Hepatocyte (in vitro differentiated cells): ENCODE data around the gene HLA-F. TPM values are rescaled to one million over a fixed set of nuclear protein-coding genes. Genes with fewer than 3 reads are reported as not detected.

Source experiments
- DNase-seq: peaks from one replicate; pipeline ENCODE4 v3.0.0-alpha.2; 2016; ENCODE audit warnings: low spot score
- H2AFZ ChIP-seq: fragments of 200-600 bp; sonication (generic); 2 replicates; pipeline ENCODE4 v1.6.0; 2016; ENCODE audit warnings: antibody characterized with exemption, mild to moderate bottlenecking
- H3K27ac ChIP-seq: fragments of 200-600 bp; sonication (generic); 2 replicates; pipeline ENCODE4 v1.5.1; 2016; ENCODE audit warnings: mild to moderate bottlenecking
- H3K27me3 ChIP-seq: fragments of 200-600 bp; sonication (generic); 2 replicates; pipeline ENCODE4 v1.6.1; 2016
- H3K36me3 ChIP-seq: fragments of 200-600 bp; sonication (generic); replicated peaks from 2 replicates; pipeline ENCODE4 v1.5.1; 2016; ENCODE audit warnings: low read depth; ENCODE audit not compliant: insufficient read depth
- H3K4me1 ChIP-seq: fragments of 200-600 bp; sonication (generic); 2 replicates; pipeline ENCODE4 v1.5.1; 2016; ENCODE audit warnings: mild to moderate bottlenecking, moderate library complexity; ENCODE audit not compliant: insufficient read depth
- H3K4me2 ChIP-seq: fragments of 200-600 bp; sonication (generic); 2 replicates; pipeline ENCODE4 v1.6.0; 2016
- H3K4me3 ChIP-seq: fragments of 200-600 bp; sonication (generic); 2 replicates; pipeline ENCODE4 v1.5.1; 2016; ENCODE audit warnings: mild to moderate bottlenecking
- H3K79me2 ChIP-seq: fragments of 200-600 bp; sonication (generic); 2 replicates; pipeline ENCODE4 v1.6.0; 2017; ENCODE audit warnings: mild to moderate bottlenecking
- H3K9me2 ChIP-seq: fragments of 200-600 bp; sonication (generic); replicated peaks from 2 replicates; pipeline ENCODE4 v1.6.0; 2017; ENCODE audit warnings: mild to moderate bottlenecking; ENCODE audit not compliant: insufficient read depth
- H3K9me3 ChIP-seq: fragments of 200-600 bp; sonication (generic); 2 replicates; pipeline ENCODE4 v1.5.1; 2016; ENCODE audit warnings: low read depth, mild to moderate bottlenecking
- H4K20me1 ChIP-seq: fragments of 200-600 bp; sonication (generic); 2 replicates; pipeline ENCODE4 v1.6.0; 2016; ENCODE audit warnings: mild to moderate bottlenecking; ENCODE audit not compliant: insufficient read depth, poor library complexity, severe bottlenecking
- CTCF ChIP-seq: fragments of 200-600 bp; sonication (generic); IDR thresholded peaks from 2 replicates; pipeline ENCODE4 v1.5.1; 2016; ENCODE audit warnings: antibody characterized with exemption, mild to moderate bottlenecking; ENCODE audit not compliant: poor library complexity
- EZH2 ChIP-seq: fragments of 200-600 bp; sonication (generic); IDR thresholded peaks from 2 replicates; pipeline ENCODE4 v1.6.1; 2016; ENCODE audit warnings: antibody characterized with exemption, mild to moderate bottlenecking, borderline replicate concordance
- EZH2phosphoT487 ChIP-seq: fragments of 200-600 bp; sonication (generic); IDR thresholded peaks from one replicate; pipeline ENCODE4 v1.6.1; 2018; ENCODE audit warnings: antibody characterized with exemption, mild to moderate bottlenecking, low read depth, moderate library complexity; ENCODE audit not compliant: unreplicated experiment, severe bottlenecking
- WGBS: methylation state at CpG from one replicate; pipeline ENCODE4 v1.1.6; 2016; ENCODE audit warnings: low lambda C conversion rate; ENCODE audit errors: missing lambda C conversion rate; 5-methylcytosine and 5-hydroxymethylcytosine counted together
- polyA plus RNA-seq: library from polyadenylated mRNA; unstranded; fragments of >200 nt; fragmentation: Nextera tagmentation; extraction: Ambion mirVana; gene quantifications from 2 replicates; pipeline ENCODE4 v1.2.1, GENCODE V29; 2016
- total RNA-seq: library from RNA; depleted of rRNA; stranded (reverse); fragments of >200 nt; gene quantifications from 2 replicates; pipeline ENCODE4 v1.2.3, GENCODE V29; 2014

HLA-F gene
- total and polyA plus RNA-seq, 2 experiments from 2014 or later: 7.6 to 8.8 TPM

DNA sequence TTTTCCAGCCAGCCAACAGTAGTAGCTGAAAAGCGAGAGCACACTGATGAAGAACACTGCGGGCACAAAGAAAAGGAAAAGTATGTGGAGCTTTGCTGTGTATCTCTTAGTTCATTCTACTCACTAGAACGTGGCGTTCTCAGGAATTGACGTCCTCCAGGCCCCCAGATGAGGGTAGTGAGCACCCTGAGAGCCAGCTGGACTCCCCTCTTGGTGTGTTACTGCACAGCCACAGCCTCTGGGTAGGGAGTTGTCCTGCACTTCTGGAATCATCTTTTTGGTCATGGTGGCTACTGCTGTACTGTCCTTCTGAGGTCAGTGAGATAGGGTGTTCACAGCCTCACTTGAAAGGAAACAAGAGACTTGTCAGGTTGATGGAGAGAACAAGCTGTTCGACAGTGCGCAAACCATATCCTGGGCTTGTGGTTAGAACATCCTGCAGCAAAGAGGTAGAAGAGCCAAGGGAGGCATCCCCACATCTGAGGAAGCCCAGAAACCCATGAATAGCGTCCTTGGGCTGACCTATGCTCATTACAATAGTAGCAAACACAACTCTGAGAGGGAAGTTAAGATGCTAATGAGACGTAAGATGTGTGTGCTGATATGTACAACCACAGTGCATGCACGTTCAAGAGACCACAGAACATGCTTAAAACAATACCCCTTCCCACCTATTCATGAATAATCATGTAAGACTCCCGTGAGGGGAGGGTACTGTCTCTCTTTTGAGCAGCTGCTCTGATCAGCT, 14.6 kb upstream of the HLA-F start:
- Histone ChIP-seq H3K27ac (no peak overlapping the region), H3K79me2 (no peaks in the 10 kb centered on the region)

DNA sequence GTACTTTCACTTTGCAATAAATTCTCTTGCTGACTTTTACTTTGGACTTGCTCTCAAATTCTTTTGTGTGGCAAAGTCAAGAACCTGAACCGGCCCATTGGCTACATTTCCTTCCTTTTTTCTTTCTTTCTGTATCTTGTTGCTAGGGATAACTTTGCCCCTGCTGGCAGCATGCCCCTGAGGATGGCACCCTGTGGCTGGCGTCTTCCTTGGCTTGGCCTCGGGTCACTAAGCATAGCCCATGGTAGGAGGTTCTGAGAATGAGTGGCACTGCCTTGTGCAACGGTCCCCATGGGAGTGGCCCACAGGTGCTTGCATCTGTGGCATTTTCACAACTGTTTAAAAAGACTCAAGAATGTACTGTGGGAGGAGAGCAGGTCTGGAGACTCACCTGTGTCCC, 14.0 kb upstream of the HLA-F start:
- Histone ChIP-seq H3K4me3 (no peak overlapping the region), H3K9me3 (no peaks in the 10 kb centered on the region), H2AFZ (no peak overlapping the region), H3K27me3 (peaks cover 41% of the 10 kb centered on the region), H4K20me1 (no peaks in the 10 kb centered on the region), H3K4me1 (no peaks in the 10 kb centered on the region), H3K36me3 (no peaks in the 10 kb centered on the region), H3K4me2 (no peak overlapping the region), H3K79me2 (no peaks in the 10 kb centered on the region), H3K9me2 (no peaks in the 10 kb centered on the region), H3K27ac (no peak overlapping the region)
- TF ChIP-seq EZH2 (no peak), EZH2phosphoT487 (no peak), CTCF (no peak)
- WGBS: 72% methylated on average over 4 of the region's 4 CpGs
- DNase-seq: no peak

More for the DNA sequence above, 14.6 kb upstream of the HLA-F start:
- H3K4me2 ChIP-seq: no peak overlapping the region
- no peaks in the 10 kb centered on the region for H4K20me1 ChIP-seq
- H3K27me3 ChIP-seq: peaks cover 41% of the 10 kb centered on the region
- H3K4me1 ChIP-seq: no peaks in the 10 kb centered on the region
- H3K9me2 ChIP-seq: no peaks in the 10 kb centered on the region
- no peak overlapping the region for H2AFZ ChIP-seq
- DNase-seq: no peak
- H3K36me3 ChIP-seq: no peaks in the 10 kb centered on the region
- H3K4me3 ChIP-seq: no peak overlapping the region
- H3K9me3 ChIP-seq: no peaks in the 10 kb centered on the region
- 79% methylated on average over 11 of the region's 11 CpGs for WGBS
- TF ChIP-seq EZH2 (no peak), CTCF (no peak), EZH2phosphoT487 (no peak)

- Histone ChIP-seq H3K36me3 (no peaks in the 10 kb centered on the region), H2AFZ (no peak overlapping the region), H3K27ac (no peak overlapping the region), H3K4me3 (no peak overlapping the region), H3K9me2 (no peaks in the 10 kb centered on the region), H3K79me2 (no peaks in the 10 kb centered on the region), H3K4me1 (no peaks in the 10 kb centered on the region), H3K9me3 (no peaks in the 10 kb centered on the region), H4K20me1 (no peaks in the 10 kb centered on the region), H3K27me3 (peaks cover 42% of the 10 kb centered on the region), H3K4me2 (no peak overlapping the region)
- DNase-seq: no peak
- WGBS: 89% methylated on average over 8 of the region's 8 CpGs
- TF ChIP-seq CTCF (no peak), EZH2 (no peak), EZH2phosphoT487 (no peak)
Observed at GRCh38 chr6:29710281-29710941, 12.8 kb upstream of the HLA-F start.
